ENCODE measurements around the gene PRSS1.

Gene PRSS1

GRCh38 chr7:142792593-142792992 is 43.3 kb downstream of the PRSS1 start:
- no peak for DNase-seq

- no peak for DNase-seq
Observed at GRCh38 chr7:142793156-142793555, 43.9 kb downstream of the PRSS1 start.

GRCh38 chr7:142795339-142795863 is 46.1 kb downstream of the PRSS1 start:
- DNase-seq, result no peak

- DNase-seq, result no peak
Observed at GRCh38 chr7:142796001-142796500, 46.8 kb downstream of the PRSS1 start.

GRCh38 chr7:142796501-142797390 is 47.5 kb downstream of the PRSS1 start:
- DNase-seq, result no peak

- no peak for DNase-seq
Observed at GRCh38 chr7:142797391-142798377, 48.4 kb downstream of the PRSS1 start.

GRCh38 chr7:142798451-142799436 is 49.5 kb downstream of the PRSS1 start:
- DNase-seq, result no peak

GRCh38 chr7:142799437-142799835 is 50.2 kb downstream of the PRSS1 start:
- no peak for DNase-seq

- DNase-seq, result no peak
Observed at GRCh38 chr7:142800088-142800487, 50.8 kb downstream of the PRSS1 start.

- DNase-seq, result no peak
Observed at GRCh38 chr7:142800699-142801260, 51.5 kb downstream of the PRSS1 start.

- DNase-seq, result no peak
Observed at GRCh38 chr7:142801601-142802295, 52.5 kb downstream of the PRSS1 start.

- DNase-seq, result no peak
Observed at GRCh38 chr7:142802301-142802700, 53.0 kb downstream of the PRSS1 start.
